Calu3 (cell line): ENCODE measurements around the gene RAB6B. TPM values are rescaled to one million over a fixed set of nuclear protein-coding genes. Genes with fewer than 3 reads are reported as not detected.

Experiments
- BruUV-seq: library from RNA; stranded (reverse); fragments of 400-500 nt; replicated peaks from 2 replicates; lab custom pipeline; 2021; lab: Mats Ljungman, UMichigan
- CTCF ChIA-PET: fragments of 300-600 bp; sonication (Branson Sonifier 250); formaldehyde crosslinking; loops from one replicate; lab custom pipeline; 2022; ENCODE audit warnings: antibody characterized with exemption; lab: Charles Lee
- DNase-seq: peaks from one replicate; pipeline ENCODE4 v3.0.0; 2022
- H3K27ac Mint-ChIP-seq: one replicate; pipeline ENCODE4 v1.8.0; 2022; ENCODE audit warnings: mixed read lengths; ENCODE audit not compliant: unreplicated experiment
- H3K27me3 Mint-ChIP-seq: one replicate; pipeline ENCODE4 v1.8.0; 2022; ENCODE audit warnings: mixed read lengths; ENCODE audit not compliant: unreplicated experiment
- H3K36me3 Mint-ChIP-seq: one replicate; pipeline ENCODE4 v1.8.0; 2022; ENCODE audit warnings: mild to moderate bottlenecking, moderate library complexity, mixed read lengths; ENCODE audit not compliant: insufficient read depth, unreplicated experiment
- H3K4me1 Mint-ChIP-seq: one replicate; pipeline ENCODE4 v1.8.0; 2022; ENCODE audit warnings: mild to moderate bottlenecking, low read depth, mixed read lengths; ENCODE audit not compliant: unreplicated experiment
- H3K4me3 Mint-ChIP-seq: one replicate; pipeline ENCODE4 v1.8.0; 2022; ENCODE audit warnings: mild to moderate bottlenecking, low read depth, moderate library complexity, mixed read lengths; ENCODE audit not compliant: unreplicated experiment
- H3K9me3 Mint-ChIP-seq: one replicate; pipeline ENCODE4 v1.8.0; 2022; ENCODE audit warnings: low read depth, mixed read lengths; ENCODE audit not compliant: unreplicated experiment
- CTCF ChIP-seq: fragments of 200-600 bp; IDR thresholded peaks from one replicate; pipeline ENCODE4 v1.8.0; 2022; ENCODE audit warnings: antibody characterized with exemption; ENCODE audit not compliant: unreplicated experiment
- intact Hi-C: fragments of 100-400 bp; cut with micrococcal nuclease; formaldehyde crosslinking; loops from one replicate; pipeline ENCODE4 v1.10.0; 2022; ENCODE audit not compliant: unreplicated experiment
- total RNA-seq: library from RNA; stranded (reverse); gene quantifications from 2 replicates; pipeline ENCODE4 v1.2.3, GENCODE V29; 2022

Gene RAB6B
- total RNA-seq, 1 experiment from 2014 or later = 0.85 TPM

GRCh38 chr3:133776794-133777438 is 118.8 kb downstream of the RAB6B start:
- H3K4me3 Mint-ChIP-seq = no peak overlapping the region
- CTCF ChIA-PET = no interaction called here
- H3K27me3 Mint-ChIP-seq = peaks cover 72% of the 10 kb centered on the region
- H3K36me3 Mint-ChIP-seq = no peaks in the 10 kb centered on the region
- no peaks in the 10 kb centered on the region for H3K9me3 Mint-ChIP-seq
- H3K4me1 Mint-ChIP-seq = no peaks in the 10 kb centered on the region
- BruUV-seq = no TSS peak
- no peak for TF ChIP-seq CTCF
- no peak for DNase-seq
- intact Hi-C loops = no loop called here
- H3K27ac Mint-ChIP-seq = no peak overlapping the region

- no peak for TF ChIP-seq CTCF
- Mint-ChIP-seq H3K36me3 (no peaks in the 10 kb centered on the region), H3K27me3 (peaks cover 81% of the 10 kb centered on the region), H3K4me1 (no peaks in the 10 kb centered on the region), H3K27ac (no peak overlapping the region), H3K9me3 (no peaks in the 10 kb centered on the region), H3K4me3 (no peak overlapping the region)
- intact Hi-C loops = no loop called here
- no peak for DNase-seq
- CTCF ChIA-PET = interaction anchor here (0.8 kb wide), 1 partner anchor 1049 kb away, joined by 3 read pairs; no protein-coding TSS in a partner anchor
- BruUV-seq = no TSS peak
Measured at GRCh38 chr3:133775835-133776234, 119.8 kb downstream of the RAB6B start.

GRCh38 chr3:133775309-133775708 is 120.4 kb downstream of the RAB6B start:
- Mint-ChIP-seq H3K36me3 (no peaks in the 10 kb centered on the region), H3K4me3 (no peak overlapping the region), H3K4me1 (no peaks in the 10 kb centered on the region), H3K27me3 (peaks cover 84% of the 10 kb centered on the region), H3K9me3 (no peaks in the 10 kb centered on the region), H3K27ac (no peak overlapping the region)
- no peak for DNase-seq
- no TSS peak for BruUV-seq
- intact Hi-C loops = no loop called here
- CTCF ChIA-PET = interaction anchor here (0.8 kb wide), 1 partner anchor 1049 kb away, joined by 3 read pairs; no protein-coding TSS in a partner anchor
- no peak for TF ChIP-seq CTCF

Other genes starting within 250 kb of the RAB6B start
- 86.6 and 94.7 TPM in 2 replicates for gene TOPBP1, start 233.9 kb downstream of the RAB6B start, total RNA-seq
- gene TF, start 149.5 kb downstream of the RAB6B start, total RNA-seq = 1.1 TPM in 2 replicates
- 113 and 115 TPM in 2 replicates for gene SRPRB, start 90.1 kb downstream of the RAB6B start, total RNA-seq
- not detected in 2 replicates for gene SLCO2A1, start 134.0 kb upstream of the RAB6B start, total RNA-seq